Fibroblast of lung (primary cell): ENCODE data around the gene ENC1. TPM values are rescaled to one million over a fixed set of nuclear protein-coding genes. Genes with fewer than 3 reads are reported as not detected.

Experiments
- DNase-seq, 2 donors: peaks; one replicate each; pipeline versions ENCODE4 v3.0.0 to v3.0.0-alpha.2; 2010; ENCODE audit warnings: low read depth in 2 of 2
- H2AFZ ChIP-seq: 2 replicates; pipeline ENCODE4 v1.5.1; 2012; ENCODE audit warnings: low read length, control low read depth, inconsistent platforms
- H3K27ac ChIP-seq: 2 replicates; pipeline ENCODE4 v1.5.1; 2011; ENCODE audit warnings: low read length, control low read depth; ENCODE audit not compliant: insufficient read depth
- H3K27me3 ChIP-seq: 2 replicates; pipeline ENCODE4 v1.5.1; 2011; ENCODE audit warnings: mild to moderate bottlenecking, low read length; ENCODE audit not compliant: control insufficient read depth, insufficient read depth
- H3K36me3 ChIP-seq: 2 replicates; pipeline ENCODE4 v1.5.1; 2011; ENCODE audit warnings: low read length; ENCODE audit not compliant: control insufficient read depth, insufficient read depth
- H3K4me1 ChIP-seq: 2 replicates; pipeline ENCODE4 v1.5.1; 2011; ENCODE audit warnings: low read length; ENCODE audit not compliant: control insufficient read depth, insufficient read depth; ENCODE audit errors: extremely low read depth
- H3K4me2 ChIP-seq: 2 replicates; pipeline ENCODE4 v1.5.1; 2011; ENCODE audit warnings: low read length, control low read depth; ENCODE audit not compliant: insufficient read depth; ENCODE audit errors: extremely low read depth
- H3K4me3 ChIP-seq, 4 experiments: fragments of 200-600 bp in 1 of 4; sonication (generic) in 1 of 4; replicated peaks in 1 of 4; 2 replicates each; pipeline ENCODE4 v1.5.1; 2011 to 2016; ENCODE audit warnings: low read length in 4 of 4, low read depth in 3 of 4, mild to moderate bottlenecking in 3 of 4, control low read depth in 2 of 4, inconsistent platforms in 1 of 4, mixed read lengths in 1 of 4; ENCODE audit not compliant: insufficient read depth in 1 of 4; ENCODE audit errors: control extremely low read depth in 1 of 4
- H3K79me2 ChIP-seq: 2 replicates; pipeline ENCODE4 v1.5.1; 2012; ENCODE audit warnings: mild to moderate bottlenecking, low read length, inconsistent platforms; ENCODE audit not compliant: control insufficient read depth, insufficient read depth
- H3K9ac ChIP-seq: 2 replicates; pipeline ENCODE4 v1.5.1; 2011; ENCODE audit warnings: mild to moderate bottlenecking, low read length, control low read depth; ENCODE audit not compliant: insufficient read depth
- H3K9me3 ChIP-seq: 2 replicates; pipeline ENCODE4 v1.5.1; 2012; ENCODE audit warnings: low read depth, low read length; ENCODE audit not compliant: control insufficient read depth, insufficient read depth
- H4K20me1 ChIP-seq: 2 replicates; pipeline ENCODE4 v1.5.1; 2011; ENCODE audit warnings: low read length; ENCODE audit not compliant: control insufficient read depth, insufficient read depth; ENCODE audit errors: extremely low read depth
- EZH2 ChIP-seq: IDR thresholded peaks from 2 replicates; pipeline ENCODE4 v1.5.1; 2012; ENCODE audit warnings: low read length, control low read depth, mild to moderate bottlenecking; ENCODE audit errors: missing control alignments
- polyA plus RNA-seq, 2 donors: library from polyadenylated mRNA; depleted of rRNA in 1 of 2; stranded (reverse) in 1 of 2; unstranded in 1 of 2; fragments of >200 nt; gene quantifications; 2 replicates each; pipeline ENCODE4 v1.2.1, GENCODE V29; 2011 to 2012; ENCODE audit warnings: missing spikeins in 1 of 2
- total RNA-seq: library from RNA; depleted of rRNA; stranded (reverse); fragments of >200 nt; gene quantifications from 2 replicates; pipeline ENCODE4 v1.2.1, GENCODE V29; 2014
- TF ChIP-seq, protein P1 (sequence below), 2 donors: IDR thresholded peaks in 1 of 2; conservative IDR thresholded peaks in 1 of 2; 1 replicate in 1 of 2; 2 replicates in 1 of 2; pipeline ENCODE4 v1.5.1; 2011 to 2012; ENCODE audit warnings: low read length in 2 of 2, control low read depth in 1 of 2, inconsistent platforms in 1 of 2, low read depth in 1 of 2, mild to moderate bottlenecking in 1 of 2

Gene ENC1
- total and polyA plus RNA-seq, 2 donors (not counting 1 experiment from before 2014, with no cell fraction given) = 3.5 to 15.4 TPM

DNA sequence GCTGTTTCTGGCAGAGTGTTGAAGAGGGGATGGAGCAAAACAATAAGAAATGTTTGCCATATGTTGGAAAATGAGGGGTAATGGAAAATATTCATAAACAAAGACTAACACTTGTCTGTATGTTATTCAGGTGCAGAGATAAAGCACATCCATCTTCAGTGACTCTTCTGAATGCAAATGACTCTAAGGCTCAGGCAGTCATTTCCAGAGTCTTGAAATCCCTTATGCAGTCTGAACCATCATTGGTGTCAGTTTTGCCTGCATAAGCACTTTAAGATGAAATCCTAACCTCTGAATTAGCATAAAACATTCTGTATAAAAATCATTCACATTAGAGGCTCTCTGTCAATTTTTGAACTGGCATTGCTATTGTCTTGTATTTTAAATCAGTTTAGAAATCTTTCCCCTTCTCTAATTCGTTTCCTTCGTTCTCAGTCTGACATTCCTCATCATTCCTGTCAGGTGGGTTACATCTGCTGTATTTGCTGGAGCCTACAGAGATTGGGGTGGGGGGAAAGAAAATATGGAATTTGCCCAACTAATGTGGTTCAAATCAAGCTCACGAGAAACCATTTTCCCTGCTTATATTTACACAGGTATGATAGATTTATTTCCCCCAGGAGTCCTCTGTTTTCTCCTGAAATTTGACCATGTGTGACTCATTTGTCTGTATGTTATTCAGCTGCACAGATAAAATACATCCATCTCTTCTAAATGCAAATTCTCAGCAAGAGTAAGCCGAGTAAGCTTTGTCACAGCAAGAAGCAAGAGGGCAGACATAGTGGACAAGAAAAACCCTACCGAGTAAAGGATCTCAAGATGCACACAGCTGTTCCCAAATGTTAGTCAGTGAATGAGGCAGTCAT, 31.6 kb downstream of the ENC1 start:
- H3K4me2 ChIP-seq = no peak overlapping the region
- H3K27me3 ChIP-seq = no peaks in the 10 kb centered on the region
- H3K27ac ChIP-seq = no peak overlapping the region
- no peaks in the 10 kb centered on the region for H3K36me3 ChIP-seq
- H3K9me3 ChIP-seq = no peaks in the 10 kb centered on the region
- no peak for DNase-seq
- no peak for TF ChIP-seq EZH2
- TF ChIP-seq, protein P1, sequence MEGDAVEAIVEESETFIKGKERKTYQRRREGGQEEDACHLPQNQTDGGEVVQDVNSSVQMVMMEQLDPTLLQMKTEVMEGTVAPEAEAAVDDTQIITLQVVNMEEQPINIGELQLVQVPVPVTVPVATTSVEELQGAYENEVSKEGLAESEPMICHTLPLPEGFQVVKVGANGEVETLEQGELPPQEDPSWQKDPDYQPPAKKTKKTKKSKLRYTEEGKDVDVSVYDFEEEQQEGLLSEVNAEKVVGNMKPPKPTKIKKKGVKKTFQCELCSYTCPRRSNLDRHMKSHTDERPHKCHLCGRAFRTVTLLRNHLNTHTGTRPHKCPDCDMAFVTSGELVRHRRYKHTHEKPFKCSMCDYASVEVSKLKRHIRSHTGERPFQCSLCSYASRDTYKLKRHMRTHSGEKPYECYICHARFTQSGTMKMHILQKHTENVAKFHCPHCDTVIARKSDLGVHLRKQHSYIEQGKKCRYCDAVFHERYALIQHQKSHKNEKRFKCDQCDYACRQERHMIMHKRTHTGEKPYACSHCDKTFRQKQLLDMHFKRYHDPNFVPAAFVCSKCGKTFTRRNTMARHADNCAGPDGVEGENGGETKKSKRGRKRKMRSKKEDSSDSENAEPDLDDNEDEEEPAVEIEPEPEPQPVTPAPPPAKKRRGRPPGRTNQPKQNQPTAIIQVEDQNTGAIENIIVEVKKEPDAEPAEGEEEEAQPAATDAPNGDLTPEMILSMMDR (conservative IDR thresholded peaks at IDR 0.05 in 1 of 2, IDR thresholded peaks at IDR 0.05 in 1 of 2; ENCODE audit: low read depth in 1 of 2, low read length in 2 of 2) = no peak
- H2AFZ ChIP-seq = no peak overlapping the region
- H4K20me1 ChIP-seq = no peaks in the 10 kb centered on the region
- H3K4me1 ChIP-seq = no peaks in the 10 kb centered on the region
- H3K79me2 ChIP-seq = no peaks in the 10 kb centered on the region
- H3K4me3 ChIP-seq = no peak overlapping the region
- no peak overlapping the region for H3K9ac ChIP-seq

DNA sequence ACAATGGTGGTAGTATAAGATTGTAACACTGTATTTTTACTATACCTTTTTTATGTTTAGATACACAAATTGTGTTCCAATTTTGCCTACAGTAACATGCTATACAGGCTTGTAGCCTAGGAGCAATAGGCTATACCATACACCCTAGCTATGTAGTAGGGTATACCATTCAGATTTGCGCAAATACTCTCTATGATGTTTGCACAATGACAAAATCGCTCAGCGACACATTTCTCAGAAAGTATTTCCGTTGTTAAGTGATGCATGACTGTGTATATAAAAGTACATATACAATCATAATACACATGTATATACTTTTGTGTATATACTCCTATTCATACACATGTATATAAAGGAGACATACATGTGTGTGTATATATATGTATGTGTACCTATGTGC, 34.8 kb downstream of the ENC1 start:
- Histone ChIP-seq H2AFZ (no peak overlapping the region), H3K4me1 (no peaks in the 10 kb centered on the region), H3K4me3 (no peak overlapping the region), H3K79me2 (no peaks in the 10 kb centered on the region), H3K4me2 (no peak overlapping the region), H4K20me1 (no peaks in the 10 kb centered on the region), H3K36me3 (no peaks in the 10 kb centered on the region), H3K9ac (no peak overlapping the region), H3K27ac (no peak overlapping the region), H3K27me3 (no peaks in the 10 kb centered on the region), H3K9me3 (no peaks in the 10 kb centered on the region)
- DNase-seq = no peak
- TF ChIP-seq, protein P1 (conservative IDR thresholded peaks at IDR 0.05 in 1 of 2, IDR thresholded peaks at IDR 0.05 in 1 of 2; ENCODE audit: low read depth in 1 of 2, low read length in 2 of 2) = no peak
- no peak for TF ChIP-seq EZH2

DNA sequence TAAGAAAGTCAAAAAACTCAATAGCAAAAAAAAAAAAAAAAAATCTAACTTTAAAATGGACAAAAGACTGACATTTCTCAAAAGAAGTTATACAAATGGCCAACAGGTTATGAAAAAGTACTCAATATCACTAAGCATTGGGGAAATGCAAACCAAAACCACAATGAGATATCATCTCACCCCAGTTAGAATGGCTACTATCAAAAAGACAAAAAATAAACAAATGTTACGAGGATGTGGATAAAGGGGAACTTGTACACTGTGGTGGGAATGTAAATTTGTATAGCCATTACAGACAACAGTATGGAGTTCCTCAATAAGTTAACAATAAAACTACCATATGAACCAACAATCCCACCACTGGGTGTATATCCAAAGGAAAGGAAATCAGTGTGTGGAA, 37.2 kb downstream of the ENC1 start:
- H3K36me3 ChIP-seq = no peaks in the 10 kb centered on the region
- no peak for DNase-seq
- H3K4me3 ChIP-seq = no peak overlapping the region
- no peaks in the 10 kb centered on the region for H3K79me2 ChIP-seq
- TF ChIP-seq, protein P1 (conservative IDR thresholded peaks at IDR 0.05 in 1 of 2, IDR thresholded peaks at IDR 0.05 in 1 of 2; ENCODE audit: low read depth in 1 of 2, low read length in 2 of 2) = no peak
- TF ChIP-seq EZH2 = no peak
- H3K9ac ChIP-seq = no peak overlapping the region
- H3K4me2 ChIP-seq = no peak overlapping the region
- no peak overlapping the region for H3K27ac ChIP-seq
- no peaks in the 10 kb centered on the region for H3K4me1 ChIP-seq
- no peaks in the 10 kb centered on the region for H3K27me3 ChIP-seq
- no peaks in the 10 kb centered on the region for H4K20me1 ChIP-seq
- no peak overlapping the region for H2AFZ ChIP-seq
- H3K9me3 ChIP-seq = no peaks in the 10 kb centered on the region
